CD14-positive monocyte (primary cell): ENCODE results near the gene CENPX. TPM values are rescaled to one million over a fixed set of nuclear protein-coding genes. Genes with fewer than 3 reads are reported as not detected.

ENCODE experiments used
- DNase-seq, 3 donors: peaks; one replicate each; pipeline ENCODE4 v3.0.0-alpha.2; 2011 to 2022
- H2AFZ ChIP-seq: 2 replicates; pipeline ENCODE4 v1.6.0; 2012; ENCODE audit warnings: mild to moderate bottlenecking, low read depth, low read length, inconsistent platforms; ENCODE audit not compliant: insufficient read depth, poor library complexity, severe bottlenecking
- H3K27ac ChIP-seq, 2 donors: 1 replicate in 1 of 2; 2 replicates in 1 of 2; pipeline ENCODE4 v1.5.1; 2012 to 2013; ENCODE audit warnings: low read length in 2 of 2, control low read depth in 1 of 2, inconsistent platforms in 1 of 2, low read depth in 1 of 2, mild to moderate bottlenecking in 1 of 2
- H3K27me3 ChIP-seq, 2 donors: one replicate each; pipeline versions ENCODE4 v1.6.0 to v1.6.1; 2011 to 2013; ENCODE audit warnings: low read length in 2 of 2; ENCODE audit not compliant: control insufficient read depth in 2 of 2, insufficient read depth in 2 of 2
- H3K36me3 ChIP-seq, 2 donors: replicated peaks in 1 of 2; 1 replicate in 1 of 2; 2 replicates in 1 of 2; pipeline versions ENCODE4 v1.5.1 to v1.6.1; 2012 to 2013; ENCODE audit warnings: low read length in 2 of 2, control low read depth in 1 of 2, inconsistent platforms in 1 of 2, mild to moderate bottlenecking in 1 of 2; ENCODE audit not compliant: insufficient read depth in 2 of 2, control insufficient read depth in 1 of 2
- H3K4me1 ChIP-seq, 2 donors: 1 replicate in 1 of 2; 2 replicates in 1 of 2; pipeline versions ENCODE4 v1.5.1 to v1.6.1; 2012 to 2013; ENCODE audit warnings: low read length in 2 of 2, control low read depth in 1 of 2, inconsistent platforms in 1 of 2, mild to moderate bottlenecking in 1 of 2, moderate library complexity in 1 of 2; ENCODE audit not compliant: insufficient read depth in 2 of 2, control insufficient read depth in 1 of 2
- H3K4me2 ChIP-seq: replicated peaks from 2 replicates; pipeline ENCODE3; 2012; ENCODE audit warnings: low read length, moderate library complexity, mild to moderate bottlenecking; ENCODE audit not compliant: poor library complexity, severe bottlenecking; ENCODE audit errors: extremely low read depth
- H3K4me3 ChIP-seq, 3 experiments: fragments of 200-600 bp in 1 of 3; sonication (generic) in 1 of 3; replicated peaks in 1 of 3; 1 replicate in 2 of 3; 2 replicates in 1 of 3; pipeline ENCODE4 v1.5.1; 2011 to 2013; ENCODE audit warnings: low read length in 3 of 3, mild to moderate bottlenecking in 3 of 3, control low read depth in 2 of 3, low read depth in 2 of 3, inconsistent platforms in 1 of 3, moderate library complexity in 1 of 3
- H3K79me2 ChIP-seq: 2 replicates; pipeline ENCODE4 v1.6.0; 2012; ENCODE audit warnings: mild to moderate bottlenecking, control low read depth, inconsistent platforms, low read length, moderate library complexity; ENCODE audit not compliant: insufficient read depth
- H3K9ac ChIP-seq: 2 replicates; pipeline ENCODE4 v1.6.0; 2017; ENCODE audit warnings: low read length, mild to moderate bottlenecking; ENCODE audit not compliant: insufficient read depth, poor library complexity, severe bottlenecking
- H3K9me3 ChIP-seq, 2 donors: replicated peaks in 1 of 2; 1 replicate in 1 of 2; 2 replicates in 1 of 2; pipeline versions ENCODE4 v1.5.1 to v1.6.1; 2012 to 2013; ENCODE audit warnings: low read length in 2 of 2, control low read depth in 1 of 2; ENCODE audit not compliant: control insufficient read depth in 1 of 2, insufficient read depth in 1 of 2
- H4K20me1 ChIP-seq: 2 replicates; pipeline ENCODE4 v1.6.0; 2012; ENCODE audit warnings: mild to moderate bottlenecking, low read length, control low read depth, moderate library complexity; ENCODE audit not compliant: insufficient read depth
- H3K27ac Mint-ChIP-seq, 7 donors: one replicate each; pipeline ENCODE4 v1.8.0; 2020; ENCODE audit warnings: mild to moderate bottlenecking in 7 of 7, mixed read lengths in 7 of 7, moderate library complexity in 6 of 7, inconsistent platforms in 2 of 7
- H3K27me3 Mint-ChIP-seq, 3 donors: one replicate each; pipeline ENCODE4 v1.8.0; 2021 to 2022; ENCODE audit warnings: low read depth in 3 of 3, mild to moderate bottlenecking in 3 of 3, mixed read lengths in 3 of 3, moderate library complexity in 3 of 3, inconsistent platforms in 1 of 3
- H3K36me3 Mint-ChIP-seq, 2 donors: one replicate each; pipeline ENCODE4 v1.8.0; 2020; ENCODE audit warnings: mixed read lengths in 2 of 2, inconsistent platforms in 1 of 2, mild to moderate bottlenecking in 1 of 2
- H3K4me1 Mint-ChIP-seq: one replicate; pipeline ENCODE4 v1.8.0; 2020; ENCODE audit warnings: mild to moderate bottlenecking, mixed read lengths
- H3K4me3 Mint-ChIP-seq, 2 donors: one replicate each; pipeline ENCODE4 v1.8.0; 2020; ENCODE audit warnings: mild to moderate bottlenecking in 2 of 2, mixed read lengths in 2 of 2, moderate library complexity in 1 of 2
- H3K9me3 Mint-ChIP-seq, 7 donors: one replicate each; pipeline ENCODE4 v1.8.0; 2020 to 2022; ENCODE audit warnings: mixed read lengths in 7 of 7, mild to moderate bottlenecking in 6 of 7, moderate library complexity in 6 of 7, inconsistent platforms in 2 of 7
- WGBS: methylation state at CpG from one replicate; pipeline ENCODE4 v1.1.5; 2013; ENCODE audit warnings: missing lambda C conversion rate; ENCODE audit not compliant: insufficient coverage; 5-methylcytosine and 5-hydroxymethylcytosine counted together
- intact Hi-C, 2 donors: fragments of 100-400 bp; cut with micrococcal nuclease; formaldehyde crosslinking; loops; one replicate each; pipeline versions ENCODE4 v1.15.0 to v1.15.1; 2023
- polyA plus RNA-seq, 3 donors: library from polyadenylated mRNA; depleted of rRNA in 1 of 3; unstranded in 2 of 3; stranded (reverse) in 1 of 3; fragments of 300-500 nt in 2 of 3; fragments of >200 nt in 1 of 3; fragmentation: Illumina TruSeq in 2 of 3; gene quantifications; 1 replicate in 2 of 3; 2 replicates in 1 of 3; pipeline ENCODE4 v1.2.3, GENCODE V29; 2012 to 2021
- TF ChIP-seq, protein P1 (sequence below): fragments of 200-600 bp; IDR thresholded peaks from one replicate; pipeline ENCODE4 v1.8.0; 2022; ENCODE audit warnings: antibody characterized with exemption, mild to moderate bottlenecking

CENPX gene
- polyA plus RNA-seq, 3 donors: 47.7 to 57.0 (median 55.9) TPM

DNA sequence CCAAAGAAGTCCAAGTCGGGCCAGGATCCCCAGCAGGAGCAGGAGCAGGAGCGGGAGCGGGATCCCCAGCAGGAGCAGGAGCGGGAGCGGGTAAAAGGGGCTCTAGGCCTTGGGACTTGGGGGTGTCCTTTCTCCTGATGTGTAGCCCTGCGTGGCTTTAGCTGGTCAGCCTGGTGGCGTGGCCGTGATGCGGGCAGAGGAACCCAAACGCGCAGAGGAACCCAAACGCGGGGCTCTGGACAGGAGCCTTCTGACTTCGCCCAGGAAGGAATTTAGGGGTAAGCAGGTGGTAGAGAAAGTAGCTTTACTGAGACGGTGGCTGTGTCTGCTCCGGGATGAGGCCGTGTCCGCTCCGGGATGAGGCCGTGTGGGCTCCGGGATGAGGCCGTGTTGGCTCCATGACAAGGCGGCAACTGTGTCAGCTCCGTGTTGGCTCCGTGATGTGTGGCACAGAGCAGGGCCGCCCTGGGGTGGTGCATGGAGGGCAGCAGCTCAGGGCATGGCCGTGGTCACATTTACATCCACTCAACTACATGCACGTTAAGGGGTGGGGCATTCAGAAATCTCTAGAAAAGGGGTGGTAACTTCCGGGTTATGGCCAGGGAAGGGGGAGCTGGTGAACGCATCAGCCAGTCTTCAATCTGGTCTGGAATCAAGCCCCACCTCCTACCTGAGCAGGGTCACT, 25.8 kb downstream of the CENPX start:
- no peaks in the 10 kb centered on the region for H3K4me1 ChIP-seq
- 97% methylated on average over 16 of the region's 30 CpGs for WGBS
- Mint-ChIP-seq H3K4me1 (no peaks in the 10 kb centered on the region), H3K27me3 (no peaks in the 10 kb centered on the region), H3K4me3 (no peak overlapping the region), H3K36me3 (peaks cover 16 to 49% of the 10 kb centered on the region in 2 donors), H3K27ac (no peak overlapping the region), H3K9me3 (peaks cover 0 to 2% (median 0%) of the 10 kb centered on the region in 7 donors)
- H3K27me3 ChIP-seq: no peaks in the 10 kb centered on the region
- H2AFZ ChIP-seq: no peak overlapping the region
- TF ChIP-seq, protein P1, sequence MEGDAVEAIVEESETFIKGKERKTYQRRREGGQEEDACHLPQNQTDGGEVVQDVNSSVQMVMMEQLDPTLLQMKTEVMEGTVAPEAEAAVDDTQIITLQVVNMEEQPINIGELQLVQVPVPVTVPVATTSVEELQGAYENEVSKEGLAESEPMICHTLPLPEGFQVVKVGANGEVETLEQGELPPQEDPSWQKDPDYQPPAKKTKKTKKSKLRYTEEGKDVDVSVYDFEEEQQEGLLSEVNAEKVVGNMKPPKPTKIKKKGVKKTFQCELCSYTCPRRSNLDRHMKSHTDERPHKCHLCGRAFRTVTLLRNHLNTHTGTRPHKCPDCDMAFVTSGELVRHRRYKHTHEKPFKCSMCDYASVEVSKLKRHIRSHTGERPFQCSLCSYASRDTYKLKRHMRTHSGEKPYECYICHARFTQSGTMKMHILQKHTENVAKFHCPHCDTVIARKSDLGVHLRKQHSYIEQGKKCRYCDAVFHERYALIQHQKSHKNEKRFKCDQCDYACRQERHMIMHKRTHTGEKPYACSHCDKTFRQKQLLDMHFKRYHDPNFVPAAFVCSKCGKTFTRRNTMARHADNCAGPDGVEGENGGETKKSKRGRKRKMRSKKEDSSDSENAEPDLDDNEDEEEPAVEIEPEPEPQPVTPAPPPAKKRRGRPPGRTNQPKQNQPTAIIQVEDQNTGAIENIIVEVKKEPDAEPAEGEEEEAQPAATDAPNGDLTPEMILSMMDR: no peak
- peaks cover 14 to 30% of the 10 kb centered on the region in 2 donors for H3K36me3 ChIP-seq
- no peak overlapping the region for H3K9ac ChIP-seq
- H3K4me2 ChIP-seq: no peak overlapping the region
- intact Hi-C loops: no loop called here
- H3K79me2 ChIP-seq: no peaks in the 10 kb centered on the region
- no peaks in the 10 kb centered on the region for H3K9me3 ChIP-seq
- H3K4me3 ChIP-seq: no peak overlapping the region
- H3K27ac ChIP-seq: no peak overlapping the region
- H4K20me1 ChIP-seq: no peaks in the 10 kb centered on the region
- no peak for DNase-seq

DNA sequence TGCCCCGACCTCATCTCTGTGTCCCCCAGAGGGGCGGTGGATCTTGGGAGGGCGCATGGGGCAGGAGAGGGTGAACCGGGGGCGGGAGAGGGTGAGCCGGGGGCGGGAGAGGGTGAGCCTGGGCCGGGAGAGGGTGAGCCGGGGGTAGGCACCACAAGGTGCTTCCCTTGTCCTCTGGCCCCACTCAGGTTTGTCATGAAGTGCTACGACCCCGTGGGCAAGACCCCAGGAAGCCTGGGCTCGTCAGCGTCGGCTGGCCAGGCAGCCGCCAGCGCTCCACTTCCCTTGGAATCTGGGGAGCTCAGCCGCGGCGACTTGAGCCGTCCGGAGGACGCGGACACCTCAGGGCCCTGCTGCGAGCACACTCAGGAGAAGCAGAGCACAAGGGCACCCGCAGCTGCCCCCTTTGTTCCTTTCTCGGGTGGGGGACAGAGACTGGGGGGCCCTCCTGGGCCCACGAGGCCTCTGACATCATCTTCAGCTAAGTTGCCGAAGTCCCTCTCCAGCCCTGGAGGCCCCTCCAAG, 26.4 kb downstream of the CENPX start:
- Histone ChIP-seq H4K20me1 (peaks cover 3% of the 10 kb centered on the region), H2AFZ (no peak overlapping the region), H3K27ac (no peak overlapping the region), H3K4me2 (no peak overlapping the region), H3K27me3 (no peaks in the 10 kb centered on the region), H3K4me1 (no peaks in the 10 kb centered on the region), H3K9ac (no peak overlapping the region), H3K79me2 (no peaks in the 10 kb centered on the region), H3K36me3 (peaks cover 14 to 30% of the 10 kb centered on the region in 2 donors), H3K4me3 (no peak overlapping the region), H3K9me3 (no peaks in the 10 kb centered on the region)
- H3K27ac Mint-ChIP-seq: no peak overlapping the region
- no peaks in the 10 kb centered on the region for H3K27me3 Mint-ChIP-seq
- no peaks in the 10 kb centered on the region for H3K4me1 Mint-ChIP-seq
- peaks cover 16 to 49% of the 10 kb centered on the region in 2 donors for H3K36me3 Mint-ChIP-seq
- WGBS: 94% methylated on average over 28 of the region's 28 CpGs
- no peak for DNase-seq
- intact Hi-C loops: no loop called here
- peaks cover 0 to 2% (median 0%) of the 10 kb centered on the region in 7 donors for H3K9me3 Mint-ChIP-seq
- H3K4me3 Mint-ChIP-seq: no peak overlapping the region
- TF ChIP-seq, protein P1: no peak
